ENCODE data around the gene SLC17A7. TPM values are rescaled to one million over a fixed set of nuclear protein-coding genes. Genes with fewer than 3 reads are reported as not detected.

Gene SLC17A7
- total and polyA plus RNA-seq, 2 donors (not counting 1 experiment from before 2014, with no cell fraction given): 0.60 to 0.89 TPM

GRCh38 chr19:49408816-49409440 lies 32.4 kb downstream of the SLC17A7 start:
- H4K20me1 ChIP-seq (ENCODE audit: control insufficient read depth, insufficient read depth, low read length, poor library complexity, severe bottlenecking): no peaks in the 10 kb centered on the region
- ChIA-PET CTCF (interaction anchor here (0.7 to 4.4 kb wide), 9 partner anchors 9 to 183 kb away, joined by 3 to 25 read pairs (median 3); no protein-coding TSS in a partner anchor), POLR2A (interaction anchor here (0.7 to 1.2 kb wide), 4 partner anchors 13 to 195 kb away, joined by 3 to 5 read pairs (median 3); no protein-coding TSS in a partner anchor)
- no peaks in the 10 kb centered on the region for H3K79me2 ChIP-seq (ENCODE audit: control insufficient read depth, insufficient read depth, low read length)
- no peak overlapping the region for H3K9ac ChIP-seq (ENCODE audit: low read length)
- peaks cover 0 to 3% (median 0%) of the 10 kb centered on the region in 3 donors for H3K9me3 ChIP-seq (ENCODE audit: control extremely low read depth in 1 of 3, control insufficient read depth in 2 of 3, insufficient read depth in 1 of 3, low read length in 2 of 3)
- no peak for TF ChIP-seq EZH2 (IDR thresholded peaks at IDR 0.05; ENCODE audit: borderline replicate concordance, insufficient read depth, low read depth, low read length, poor library complexity, severe bottlenecking)
- no peak for TF ChIP-seq CTCF (IDR thresholded peaks at IDR 0.05)
- peak overlapping the region; percentile 50 to 55 for H3K27ac ChIP-seq (ENCODE audit: low read length in 2 of 2)
- H3K27me3 ChIP-seq (replicated peaks in 1 of 4; ENCODE audit: control extremely low read depth in 1 of 4, control insufficient read depth in 3 of 4, insufficient read depth in 4 of 4, low read length in 3 of 4): no peaks in the 10 kb centered on the region
- peak overlapping the region in 1 of 5 experiments; percentile 45 for H3K4me3 ChIP-seq (ENCODE audit: control extremely low read depth in 1 of 5, extremely low read depth in 1 of 5, insufficient read depth in 1 of 5, low read depth in 2 of 5, low read length in 4 of 5)
- peak; percentile 39 for ATAC-seq (ENCODE audit: low read depth)
- Mint-ChIP-seq H3K4me3 (peak overlapping the region; percentile 52), H3K9me3 (ENCODE audit: insufficient read depth) (no peaks in the 10 kb centered on the region), H3K27ac (peak overlapping the region; percentile 78), H3K27me3 (no peaks in the 10 kb centered on the region), H3K4me1 (peaks cover 50% of the 10 kb centered on the region)
- peak overlapping the region; percentile 71 for H3K4me2 ChIP-seq (replicated peaks; ENCODE audit: low read depth, low read length, poor library complexity, severe bottlenecking)
- DNase-seq: no peak
- WGBS (ENCODE audit: insufficient coverage): 90% methylated on average over 6 of the region's 8 CpGs
- peak overlapping the region; percentile 74 for H2AFZ ChIP-seq (ENCODE audit: insufficient read depth, low read depth, low read length, poor library complexity, severe bottlenecking)
- intact Hi-C loops (cut with micrococcal nuclease): loop anchor here (2.0 kb wide), 1 partner anchor 16 kb away; the partner anchor contains the start of gene GFY
- peaks cover 34 to 43% of the 10 kb centered on the region in 2 donors for H3K4me1 ChIP-seq (ENCODE audit: control insufficient read depth in 2 of 2, insufficient read depth in 2 of 2, low read length in 2 of 2)
- no peaks in the 10 kb centered on the region for H3K36me3 ChIP-seq (replicated peaks in 1 of 2; ENCODE audit: control extremely low read depth in 1 of 2, control insufficient read depth in 1 of 2, extremely low read depth in 1 of 2, insufficient read depth in 2 of 2, low read length in 1 of 2)

DNA sequence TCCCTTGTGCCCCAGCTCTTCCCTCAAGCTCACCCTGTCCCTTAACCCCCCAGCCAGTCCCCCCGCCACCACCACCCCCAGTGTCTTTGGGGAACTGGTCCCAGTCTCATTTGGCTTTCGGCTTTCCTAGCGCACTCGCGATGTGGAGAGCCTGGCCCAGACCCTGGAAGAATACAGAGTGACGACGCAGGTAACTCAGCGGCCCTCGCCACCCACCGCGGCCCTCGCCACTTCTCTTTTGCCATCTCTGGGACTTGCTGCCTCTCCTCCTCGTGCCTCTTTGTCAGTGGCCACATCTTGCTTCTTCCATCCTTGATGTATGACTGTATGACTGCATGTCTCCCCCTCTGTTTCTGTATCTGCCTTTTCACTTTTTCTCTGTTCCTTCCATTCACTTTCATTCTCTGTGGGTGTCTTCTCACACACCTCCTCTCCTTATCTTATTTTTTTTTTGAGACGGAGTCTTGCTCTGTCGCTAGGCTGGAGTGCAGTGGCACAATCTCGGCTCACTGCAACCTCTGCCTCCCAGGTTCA lies 33.8 kb downstream of the SLC17A7 start:
- H3K27ac Mint-ChIP-seq: no peak overlapping the region
- Histone ChIP-seq H3K9ac (ENCODE audit: low read length) (no peak overlapping the region), H3K9me3 (ENCODE audit: control extremely low read depth in 1 of 3, control insufficient read depth in 2 of 3, insufficient read depth in 1 of 3, low read length in 2 of 3) (peaks cover 0 to 3% (median 0%) of the 10 kb centered on the region in 3 donors), H3K79me2 (ENCODE audit: control insufficient read depth, insufficient read depth, low read length) (no peaks in the 10 kb centered on the region), H3K27ac (ENCODE audit: low read length in 2 of 2) (no peak overlapping the region), H3K4me3 (ENCODE audit: control extremely low read depth in 1 of 5, extremely low read depth in 1 of 5, insufficient read depth in 1 of 5, low read depth in 2 of 5, low read length in 4 of 5) (no peak overlapping the region), H4K20me1 (ENCODE audit: control insufficient read depth, insufficient read depth, low read length, poor library complexity, severe bottlenecking) (no peaks in the 10 kb centered on the region), H3K4me2 (replicated peaks; ENCODE audit: low read depth, low read length, poor library complexity, severe bottlenecking) (no peak overlapping the region), H3K36me3 (replicated peaks in 1 of 2; ENCODE audit: control extremely low read depth in 1 of 2, control insufficient read depth in 1 of 2, extremely low read depth in 1 of 2, insufficient read depth in 2 of 2, low read length in 1 of 2) (no peaks in the 10 kb centered on the region), H3K27me3 (replicated peaks in 1 of 4; ENCODE audit: control extremely low read depth in 1 of 4, control insufficient read depth in 3 of 4, insufficient read depth in 4 of 4, low read length in 3 of 4) (no peaks in the 10 kb centered on the region), H3K4me1 (ENCODE audit: control insufficient read depth in 2 of 2, insufficient read depth in 2 of 2, low read length in 2 of 2) (peaks cover 40 to 57% of the 10 kb centered on the region in 2 donors), H2AFZ (ENCODE audit: insufficient read depth, low read depth, low read length, poor library complexity, severe bottlenecking) (no peak overlapping the region)
- TF ChIP-seq EZH2 (IDR thresholded peaks at IDR 0.05; ENCODE audit: borderline replicate concordance, insufficient read depth, low read depth, low read length, poor library complexity, severe bottlenecking): no peak
- no peak for TF ChIP-seq CTCF (IDR thresholded peaks at IDR 0.05)
- WGBS (ENCODE audit: insufficient coverage): 95% methylated on average over 16 of the region's 16 CpGs
- H3K4me3 Mint-ChIP-seq: no peak overlapping the region
- intact Hi-C loops (cut with micrococcal nuclease): loop anchor here (2.0 kb wide), 1 partner anchor 17 kb away; the partner anchor contains the start of gene GFY
- DNase-seq: no peak
- ChIA-PET POLR2A (no interaction called here), CTCF (interaction anchor here (1.0 to 2.1 kb wide), 2 partner anchors 16 to 22 kb away, joined by 3 to 11 read pairs; no protein-coding TSS in a partner anchor)
- H3K4me1 Mint-ChIP-seq: peaks cover 60% of the 10 kb centered on the region
- ATAC-seq (ENCODE audit: low read depth): no peak
- no peaks in the 10 kb centered on the region for H3K9me3 Mint-ChIP-seq (ENCODE audit: insufficient read depth)
- no peaks in the 10 kb centered on the region for H3K27me3 Mint-ChIP-seq
